ENCODE measurements around the gene SPATA31E1.
"Not testable (repeated sequence)": the region's sequence is repeated elsewhere in the genome, so short reads cannot be mapped to it uniquely, and the experiment has no call there.

The SPATA31E1 gene

DNA sequence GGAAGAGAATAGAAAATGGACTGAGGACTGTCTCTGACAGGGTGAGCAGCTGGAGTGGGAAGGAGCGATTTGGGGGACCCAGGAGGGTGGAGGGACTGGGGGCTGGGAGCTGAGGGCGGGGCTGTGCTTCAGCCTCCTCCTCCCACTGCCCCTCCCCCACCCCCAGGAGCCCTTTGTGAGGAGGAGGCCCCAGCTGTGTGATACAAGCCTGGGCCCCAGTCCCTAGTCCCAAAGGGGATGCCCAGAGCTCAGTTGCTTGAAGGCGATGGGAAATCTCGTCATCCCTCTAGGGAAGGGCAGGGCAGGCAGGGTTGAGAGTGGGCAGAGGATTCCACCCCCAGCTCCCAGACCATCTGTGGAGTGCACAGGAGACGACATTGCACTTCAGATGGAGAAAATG lies at the start of gene SPATA31E1:
SPATA31E1 (plus strand) TSS at position 251 of the 400 bp plus-strand sequence; CDS start at position 266, 15 bp downstream.
- Mint-ChIP-seq H3K4me3 (no peak within 1 kb of the TSS), H3K4me1 (no peaks in the 10 kb centered on the region), H3K27ac (no peak within 1 kb of the TSS), H3K36me3 (no peaks in the 10 kb centered on the region), H3K27me3 (peaks cover 24% of the 10 kb centered on the region), H3K9me3 (no peaks in the 10 kb centered on the region)
- ATAC-seq = peak; percentile 21

DNA sequence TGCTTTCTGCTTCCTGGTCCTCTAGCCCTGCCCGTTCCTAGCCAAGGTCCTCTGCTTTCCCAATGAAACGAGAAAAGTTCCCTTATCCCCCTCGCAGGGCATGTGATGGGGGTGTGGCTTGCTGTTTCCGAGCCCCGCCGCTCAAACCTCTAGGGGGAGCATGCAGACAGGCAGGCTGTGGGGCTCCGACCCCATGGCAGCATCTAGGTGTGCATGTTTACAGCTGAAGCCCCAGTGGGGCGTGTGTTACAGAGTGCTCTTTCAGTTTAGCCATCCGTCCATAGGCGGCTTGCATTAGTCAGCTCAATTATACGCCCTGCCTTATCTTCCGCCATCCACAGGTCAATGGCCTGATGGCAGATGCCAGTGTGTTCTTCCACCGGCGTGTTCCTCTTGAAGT lies 48.3 kb upstream of the SPATA31E1 start:
- H3K9me3 Mint-ChIP-seq = no peaks in the 10 kb centered on the region
- H3K4me1 Mint-ChIP-seq = no peaks in the 10 kb centered on the region
- no peak for ATAC-seq
- H3K27ac Mint-ChIP-seq = no peak overlapping the region
- no peak overlapping the region for H3K4me3 Mint-ChIP-seq
- no peaks in the 10 kb centered on the region for H3K27me3 Mint-ChIP-seq
- H3K36me3 Mint-ChIP-seq = no peaks in the 10 kb centered on the region

DNA sequence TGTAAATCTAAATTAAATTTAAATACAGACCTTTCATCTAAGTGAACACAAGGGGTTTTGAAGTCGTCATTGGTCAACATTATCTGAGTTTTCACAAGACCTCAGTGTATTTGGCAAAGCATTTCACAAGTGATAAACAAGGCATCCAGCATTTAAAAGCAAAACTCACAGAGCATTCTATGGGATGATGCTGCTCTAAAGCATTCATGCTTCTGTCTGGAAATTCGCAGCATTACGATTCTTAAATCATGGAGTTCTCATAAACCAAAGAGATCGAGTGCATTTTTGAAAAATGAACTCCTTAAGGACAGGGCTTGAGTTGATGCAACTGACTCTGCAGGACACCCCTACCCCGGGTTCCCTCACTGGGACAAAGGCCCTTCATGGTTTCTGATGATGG lies 46.1 kb upstream of the SPATA31E1 start:
- H3K9me3 Mint-ChIP-seq = no peaks in the 10 kb centered on the region
- H3K27me3 Mint-ChIP-seq = no peaks in the 10 kb centered on the region
- H3K4me1 Mint-ChIP-seq = no peaks in the 10 kb centered on the region
- no peaks in the 10 kb centered on the region for H3K36me3 Mint-ChIP-seq
- H3K27ac Mint-ChIP-seq = no peak overlapping the region
- H3K4me3 Mint-ChIP-seq = no peak overlapping the region
- no peak for ATAC-seq

DNA sequence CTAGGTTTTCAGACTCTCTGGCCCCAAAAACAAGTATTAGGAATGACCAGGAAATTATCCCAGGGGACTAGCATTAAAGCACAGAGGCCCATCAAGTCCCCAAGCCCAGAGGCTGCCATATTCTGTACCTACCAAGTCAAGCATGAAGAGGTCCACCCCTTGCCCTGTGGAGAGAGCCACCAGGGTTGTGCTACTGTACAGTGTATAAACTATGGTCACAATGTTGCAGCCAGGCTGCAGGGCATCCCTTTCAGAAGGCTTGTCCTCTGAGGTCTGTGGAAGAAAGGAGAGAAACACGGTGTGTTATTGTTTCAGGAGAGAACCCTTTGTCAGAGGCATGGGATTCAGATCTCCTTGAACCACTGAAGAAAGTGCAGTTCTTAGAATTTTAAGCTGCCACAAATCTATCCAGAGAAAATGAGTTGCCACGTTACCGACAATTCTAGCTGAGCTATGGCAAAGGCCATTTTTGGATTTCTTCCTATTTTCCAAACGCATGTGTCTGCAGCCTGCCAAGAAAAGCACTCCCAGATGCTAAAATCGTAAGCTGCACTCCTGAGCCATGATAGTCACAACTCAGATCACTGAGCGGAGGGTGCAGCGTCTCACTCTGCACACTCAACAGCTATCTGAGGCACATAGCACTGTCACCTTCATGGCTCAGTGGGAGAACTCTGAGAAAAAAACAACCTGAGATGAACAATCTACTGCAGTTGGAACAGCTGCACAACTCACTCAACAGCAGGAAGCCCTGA lies 45.5 kb upstream of the SPATA31E1 start:
- Mint-ChIP-seq H3K27ac (no peak overlapping the region), H3K36me3 (no peaks in the 10 kb centered on the region), H3K27me3 (no peaks in the 10 kb centered on the region), H3K4me3 (no peak overlapping the region), H3K9me3 (no peaks in the 10 kb centered on the region), H3K4me1 (no peaks in the 10 kb centered on the region)
- ATAC-seq = no peak

DNA sequence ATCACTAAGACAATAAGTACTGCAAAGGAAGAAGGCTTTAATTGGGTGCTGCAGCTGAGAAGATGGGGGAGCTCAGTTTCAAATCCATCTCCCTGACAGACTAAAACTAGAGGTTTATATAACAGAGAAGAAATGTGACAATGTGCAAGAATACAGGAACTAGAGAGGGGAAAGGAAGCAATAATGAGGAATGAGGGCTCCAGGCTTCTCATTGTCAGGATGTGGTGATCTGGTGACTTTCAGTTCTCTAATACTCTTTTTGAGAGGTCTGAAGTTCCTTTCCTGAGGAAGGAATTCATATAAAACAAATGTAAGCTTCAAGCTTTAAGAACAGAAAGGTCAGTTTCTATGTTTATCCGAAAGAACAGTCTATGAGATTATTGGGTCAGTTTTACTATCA lies 42.5 kb upstream of the SPATA31E1 start:
- Mint-ChIP-seq H3K4me3 (no peak overlapping the region), H3K27ac (no peak overlapping the region), H3K36me3 (no peaks in the 10 kb centered on the region), H3K27me3 (no peaks in the 10 kb centered on the region), H3K4me1 (no peaks in the 10 kb centered on the region), H3K9me3 (no peaks in the 10 kb centered on the region)
- no peak for ATAC-seq

DNA sequence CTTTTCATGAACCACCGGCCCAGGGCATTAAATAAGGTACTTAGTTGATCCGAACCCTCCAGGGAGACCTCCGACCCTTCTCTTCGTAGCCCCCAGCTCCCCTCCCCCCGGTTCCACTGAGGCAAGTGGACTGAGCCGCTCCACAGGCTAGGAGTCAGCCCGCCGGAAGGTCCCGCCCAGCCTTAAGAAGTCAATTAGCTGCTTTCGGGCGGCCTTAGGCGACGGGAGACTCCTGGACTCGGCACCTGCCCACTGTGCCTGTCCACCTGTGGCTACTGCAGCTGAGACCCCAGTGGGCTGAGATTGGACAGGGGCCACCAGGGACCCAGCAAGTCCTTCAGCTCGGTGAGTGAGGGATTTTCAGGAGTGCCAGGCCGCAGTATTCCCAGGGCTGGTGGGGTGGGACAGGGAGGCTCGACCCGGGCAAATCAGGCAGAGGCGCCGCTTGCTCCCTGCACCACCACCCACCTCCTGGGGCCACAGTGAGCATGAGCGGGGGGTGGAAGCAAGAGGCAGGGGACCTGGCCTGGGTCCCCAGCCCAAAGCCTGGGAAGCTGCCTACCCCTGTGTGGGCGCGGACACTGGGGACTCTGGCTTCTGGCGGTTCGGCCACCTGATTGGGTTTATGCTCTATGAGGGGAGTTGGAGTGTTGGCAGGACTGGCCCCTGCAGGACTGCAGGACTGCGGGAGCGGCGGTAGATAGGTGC lies 39.6 kb upstream of the SPATA31E1 start:
- Mint-ChIP-seq H3K36me3 (no peaks in the 10 kb centered on the region), H3K4me3 (no peak overlapping the region), H3K9me3 (no peaks in the 10 kb centered on the region), H3K27me3 (no peaks in the 10 kb centered on the region), H3K4me1 (no peaks in the 10 kb centered on the region), H3K27ac (no peak overlapping the region)
- no peak for ATAC-seq

DNA sequence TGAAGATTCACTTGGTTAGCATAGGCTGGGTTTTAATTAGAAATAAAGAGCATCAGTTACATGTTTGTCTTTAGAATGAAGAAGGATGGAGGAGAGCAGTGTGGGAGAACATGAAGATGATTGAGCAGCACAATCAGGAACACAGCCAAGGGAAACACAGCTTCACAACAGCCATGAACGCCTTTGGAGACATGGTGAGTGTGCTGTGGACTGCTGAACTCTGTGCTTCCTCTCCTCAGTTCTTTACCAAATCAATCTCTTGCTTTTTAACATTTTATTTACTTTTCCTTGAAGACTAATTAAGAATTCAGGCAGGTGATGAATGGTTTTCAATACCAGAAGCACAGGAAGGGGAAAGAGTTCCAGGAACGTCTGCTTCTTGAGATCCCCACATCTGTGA lies 38.2 kb upstream of the SPATA31E1 start:
- no peaks in the 10 kb centered on the region for H3K9me3 Mint-ChIP-seq
- no peaks in the 10 kb centered on the region for H3K4me1 Mint-ChIP-seq
- no peak for ATAC-seq
- H3K4me3 Mint-ChIP-seq = no peak overlapping the region
- no peak overlapping the region for H3K27ac Mint-ChIP-seq
- H3K36me3 Mint-ChIP-seq = no peaks in the 10 kb centered on the region
- no peaks in the 10 kb centered on the region for H3K27me3 Mint-ChIP-seq

DNA sequence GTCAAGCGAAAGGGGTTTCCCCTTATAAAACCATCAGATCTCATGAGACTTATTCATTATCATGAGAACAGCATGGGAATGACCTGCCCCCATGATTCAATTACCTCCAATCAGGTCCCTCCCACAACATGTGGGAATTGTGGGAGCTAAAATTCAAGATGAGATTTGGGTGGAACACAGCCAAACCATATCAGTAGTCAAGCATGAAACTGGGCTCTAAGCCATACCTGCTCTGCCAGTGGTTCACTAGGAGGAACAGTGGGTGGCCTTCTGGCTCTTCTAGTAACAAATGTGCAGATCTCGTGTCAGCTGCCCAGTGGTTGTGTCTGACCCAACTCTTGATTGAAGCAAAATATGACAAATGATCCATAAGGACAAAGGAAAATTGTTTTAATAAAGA lies 34.9 kb upstream of the SPATA31E1 start:
- not testable (repeated sequence) for ATAC-seq, H3K4me1 Mint-ChIP-seq, H3K27me3 Mint-ChIP-seq, H3K36me3 Mint-ChIP-seq, H3K27ac Mint-ChIP-seq, H3K4me3 Mint-ChIP-seq, H3K9me3 Mint-ChIP-seq

DNA sequence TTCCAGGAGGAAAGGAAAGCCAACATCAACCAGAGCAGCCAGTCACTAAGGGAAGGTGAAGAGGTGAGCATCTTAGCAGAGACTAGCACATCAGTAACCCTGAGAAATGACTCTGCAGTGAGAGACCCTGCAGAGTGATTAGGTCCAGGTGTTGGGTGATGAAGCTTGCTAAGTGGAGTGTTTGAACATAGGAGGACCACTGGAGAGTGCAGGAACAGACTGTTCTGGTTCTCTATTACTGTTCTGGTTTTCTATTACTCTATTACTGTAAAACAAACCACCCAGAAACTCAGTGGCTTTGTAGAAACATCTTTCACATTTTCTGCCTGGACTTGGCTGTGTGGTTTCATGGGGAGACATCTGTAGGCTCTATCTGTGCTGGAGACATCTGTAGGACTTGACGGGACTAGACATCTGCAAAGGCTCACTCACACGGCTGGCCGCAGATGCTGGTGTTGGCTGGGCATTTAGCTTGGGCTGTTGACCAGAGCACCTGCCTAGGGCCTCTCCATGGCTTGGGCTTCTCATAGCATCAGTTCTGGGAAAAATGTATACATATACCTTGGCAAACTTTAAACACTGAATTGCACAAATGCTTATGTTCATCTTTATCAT lies 33.4 kb upstream of the SPATA31E1 start:
- ATAC-seq = no peak
- Mint-ChIP-seq H3K9me3 (no peaks in the 10 kb centered on the region), H3K36me3 (no peaks in the 10 kb centered on the region), H3K27ac (no peak overlapping the region), H3K4me1 (no peaks in the 10 kb centered on the region), H3K27me3 (no peaks in the 10 kb centered on the region), H3K4me3 (no peak overlapping the region)

DNA sequence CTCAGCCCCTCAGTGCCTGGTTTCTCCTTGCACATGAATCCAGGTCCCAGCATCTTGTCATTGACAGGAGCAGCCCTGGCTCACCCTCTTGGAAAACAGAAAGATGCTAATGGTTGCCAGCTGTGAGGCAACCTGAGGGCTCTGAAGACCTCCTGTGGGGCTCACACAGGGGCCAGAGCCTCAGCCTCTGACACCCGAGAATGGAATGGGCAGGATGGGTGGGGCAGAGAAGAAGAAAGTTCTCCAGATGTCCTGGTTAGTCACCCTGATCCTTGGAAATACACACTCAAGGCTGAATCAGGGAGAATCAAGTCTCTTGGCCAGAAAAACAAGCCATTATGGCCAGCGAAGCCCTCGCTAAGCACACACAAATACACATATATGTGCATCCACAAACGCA lies 32.3 kb upstream of the SPATA31E1 start:
- no peaks in the 10 kb centered on the region for H3K4me1 Mint-ChIP-seq

DNA sequence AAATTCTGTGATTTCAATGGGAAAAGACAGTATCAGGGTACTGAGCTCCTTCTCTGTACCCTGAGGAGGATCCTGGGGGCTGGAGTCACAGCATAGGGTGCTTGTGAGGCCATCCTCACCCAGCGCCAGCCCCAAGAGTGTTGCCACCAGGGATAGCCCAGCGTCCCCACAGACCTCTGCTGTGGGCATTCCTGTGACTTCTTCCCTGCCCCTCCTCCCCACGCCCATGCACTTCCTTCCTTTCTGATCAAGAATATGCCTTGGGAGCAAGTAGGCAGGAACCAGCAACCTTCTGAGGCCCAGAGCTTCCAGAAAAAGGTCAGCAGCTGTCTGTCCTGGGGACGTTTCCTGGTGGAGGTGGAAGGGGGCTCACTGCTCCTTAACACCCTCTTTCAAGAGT lies 31.5 kb upstream of the SPATA31E1 start:
- not testable (repeated sequence) for H3K9me3 Mint-ChIP-seq, ATAC-seq

More for the DNA sequence above, 32.3 kb upstream of the SPATA31E1 start:
- Mint-ChIP-seq H3K27ac (no peak overlapping the region), H3K9me3 (no peaks in the 10 kb centered on the region), H3K36me3 (no peaks in the 10 kb centered on the region), H3K27me3 (no peaks in the 10 kb centered on the region), H3K4me3 (no peak overlapping the region)
- no peak for ATAC-seq

DNA sequence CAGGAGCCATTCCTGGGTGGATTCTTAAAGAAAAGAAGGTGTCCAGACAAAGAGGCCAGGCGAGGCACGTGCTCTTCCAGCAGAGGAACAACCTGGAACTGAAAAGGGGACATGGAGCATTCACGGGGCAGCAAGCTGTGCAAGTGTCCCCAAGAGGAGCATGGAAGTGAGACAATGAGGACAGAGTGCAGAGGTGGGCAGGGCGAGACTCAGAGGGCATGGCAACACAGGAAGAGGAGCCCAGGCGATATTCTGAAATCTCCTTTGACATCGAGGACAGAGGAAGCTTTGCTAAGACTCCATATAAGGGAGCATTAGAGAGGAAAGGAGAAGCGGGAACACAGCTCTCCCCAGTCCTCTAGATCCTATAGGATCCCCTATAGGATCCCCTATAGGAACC lies 29.4 kb upstream of the SPATA31E1 start:
- no peak for ATAC-seq
- H3K9me3 Mint-ChIP-seq = no peaks in the 10 kb centered on the region
- no peaks in the 10 kb centered on the region for H3K27me3 Mint-ChIP-seq
- no peak overlapping the region for H3K27ac Mint-ChIP-seq
- H3K4me1 Mint-ChIP-seq = no peaks in the 10 kb centered on the region
- H3K4me3 Mint-ChIP-seq = no peak overlapping the region
- no peaks in the 10 kb centered on the region for H3K36me3 Mint-ChIP-seq

More for the DNA sequence above, 31.5 kb upstream of the SPATA31E1 start:
- not testable (repeated sequence) for H3K4me3 Mint-ChIP-seq, H3K4me1 Mint-ChIP-seq, H3K27ac Mint-ChIP-seq, H3K27me3 Mint-ChIP-seq, H3K36me3 Mint-ChIP-seq

DNA sequence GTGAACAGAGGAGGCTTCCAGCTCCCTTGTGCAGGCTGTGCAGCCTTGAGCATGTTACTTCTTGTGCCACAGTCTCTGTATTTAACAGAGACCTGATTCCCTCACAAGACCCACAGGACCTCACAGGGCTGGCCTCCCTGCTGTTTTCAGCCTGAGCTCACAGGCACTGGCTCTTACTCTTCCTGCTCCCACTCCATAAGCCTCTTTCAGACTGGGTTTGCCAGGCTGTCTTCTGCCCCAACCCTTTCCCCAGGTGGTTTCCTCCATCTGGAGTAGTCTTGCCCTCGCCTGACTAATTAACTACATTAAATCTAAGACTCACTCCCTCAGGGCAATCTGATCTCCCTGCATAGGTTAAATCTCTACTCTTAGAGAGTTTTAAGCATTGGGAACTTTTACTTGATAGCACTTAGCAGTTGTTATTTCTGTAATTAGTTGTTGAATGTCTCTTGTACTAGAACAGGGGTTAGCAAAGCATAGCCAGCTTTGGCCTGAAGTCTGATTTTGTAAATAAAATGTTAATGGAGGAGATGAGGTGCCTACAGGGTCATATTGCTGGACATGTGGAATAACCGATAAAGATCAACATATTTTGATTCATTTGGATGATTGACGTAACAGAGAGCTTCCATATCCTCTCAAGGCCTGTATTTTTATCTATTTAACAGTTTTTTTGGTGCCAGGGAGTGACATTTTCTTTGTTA lies 28.6 kb upstream of the SPATA31E1 start:
- Mint-ChIP-seq H3K27ac (no peak overlapping the region), H3K4me1 (no peaks in the 10 kb centered on the region), H3K4me3 (no peak overlapping the region), H3K27me3 (no peaks in the 10 kb centered on the region), H3K36me3 (no peaks in the 10 kb centered on the region), H3K9me3 (peaks cover under 1% of the 10 kb centered on the region)
- no peak for ATAC-seq

DNA sequence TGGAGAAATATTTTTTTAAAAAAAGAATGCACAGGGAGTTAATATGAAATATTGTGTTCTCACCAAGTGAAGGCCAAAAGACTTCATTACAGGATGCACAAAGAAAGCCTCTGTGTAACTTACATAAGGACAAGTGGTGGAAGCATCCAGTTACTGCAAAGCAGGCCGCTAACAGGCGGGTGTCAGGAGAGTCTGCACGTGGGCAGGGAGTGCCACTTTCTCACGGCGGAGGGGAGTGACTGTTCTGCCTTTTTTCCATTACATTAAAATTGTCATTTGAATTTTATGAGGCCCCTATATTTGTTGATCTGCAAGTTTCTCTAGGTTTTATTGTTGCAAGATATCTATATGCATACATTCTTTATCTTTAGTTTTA lies 28.1 kb upstream of the SPATA31E1 start:
- Mint-ChIP-seq H3K9me3 (peaks cover 4% of the 10 kb centered on the region), H3K4me3 (no peak overlapping the region), H3K27me3 (no peaks in the 10 kb centered on the region), H3K27ac (no peak overlapping the region), H3K4me1 (no peaks in the 10 kb centered on the region), H3K36me3 (no peaks in the 10 kb centered on the region)
- no peak for ATAC-seq

DNA sequence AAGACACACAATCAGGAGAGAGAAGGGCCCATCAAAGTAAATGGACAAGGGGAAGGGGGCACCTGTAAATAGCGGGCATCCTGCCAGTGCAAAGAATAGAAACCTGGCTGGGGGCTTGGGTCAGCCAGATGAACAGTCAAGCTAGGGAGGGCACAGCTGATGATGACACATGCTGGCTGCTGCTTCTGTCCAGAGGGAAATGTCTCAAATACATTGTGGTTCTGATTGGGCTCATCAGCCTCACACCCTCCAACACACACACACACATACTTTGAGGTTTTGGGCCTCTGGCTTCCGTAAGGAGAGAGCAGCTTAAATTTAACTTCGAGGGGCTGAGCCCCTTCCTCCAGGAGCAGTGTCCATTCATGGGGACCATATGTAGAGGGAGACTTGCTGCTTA lies 27.6 kb upstream of the SPATA31E1 start:
- H3K4me3 Mint-ChIP-seq = no peak overlapping the region
- peaks cover 4% of the 10 kb centered on the region for H3K9me3 Mint-ChIP-seq
- no peak for ATAC-seq
- no peak overlapping the region for H3K27ac Mint-ChIP-seq
- H3K27me3 Mint-ChIP-seq = no peaks in the 10 kb centered on the region
- H3K36me3 Mint-ChIP-seq = no peaks in the 10 kb centered on the region
- H3K4me1 Mint-ChIP-seq = no peaks in the 10 kb centered on the region
